ELF-1 (cell line): ENCODE data around the gene DHX8.

ENCODE experiments used
- DNase-seq: peaks from one replicate; pipeline ENCODE4 v3.0.0-alpha.2; 2016; ENCODE audit warnings: low read depth, low spot score

The DHX8 gene

GRCh38 chr17:43524945-43525575 lies 41.3 kb downstream of the DHX8 start:
- no peak for DNase-seq

GRCh38 chr17:43526886-43527648 lies 43.3 kb downstream of the DHX8 start:
- DNase-seq: no peak

- DNase-seq: peak; percentile 91
Observed at GRCh38 chr17:43528319-43528987, 44.7 kb downstream of the DHX8 start.

GRCh38 chr17:43528988-43529814 lies 45.4 kb downstream of the DHX8 start:
- DNase-seq: no peak

- DNase-seq: no peak
Observed at GRCh38 chr17:43529947-43530287, 46.1 kb downstream of the DHX8 start.

GRCh38 chr17:43530288-43531081 lies 46.7 kb downstream of the DHX8 start:
- peak; percentile 95 for DNase-seq

- DNase-seq: no peak
Observed at GRCh38 chr17:43531082-43531378, 47.3 kb downstream of the DHX8 start.

- no peak for DNase-seq
Observed at GRCh38 chr17:43531955-43532354, 48.2 kb downstream of the DHX8 start.

GRCh38 chr17:43532581-43532980 lies 48.8 kb downstream of the DHX8 start:
- no peak for DNase-seq

- no peak for DNase-seq
Observed at GRCh38 chr17:43533699-43534098, 49.9 kb downstream of the DHX8 start.

- no peak for DNase-seq
Observed at GRCh38 chr17:43534909-43535308, 51.1 kb downstream of the DHX8 start.

GRCh38 chr17:43536236-43536992 lies 52.6 kb downstream of the DHX8 start:
- peak; percentile 66 for DNase-seq

- peak; percentile 76 for DNase-seq
Observed at GRCh38 chr17:43540821-43541674, 57.3 kb downstream of the DHX8 start.

- DNase-seq: no peak
Observed at GRCh38 chr17:43542859-43543258, 59.1 kb downstream of the DHX8 start.

- DNase-seq: no peak
Observed at GRCh38 chr17:43543300-43543699, 59.5 kb downstream of the DHX8 start.

- peak; percentile 81 for DNase-seq
Observed at GRCh38 chr17:43543771-43544575, 60.2 kb downstream of the DHX8 start.

GRCh38 chr17:43545383-43545632 lies 61.5 kb downstream of the DHX8 start:
- DNase-seq: no peak

GRCh38 chr17:43546319-43547188 lies 62.8 kb downstream of the DHX8 start, which contains the start of gene ETV4:
Gene ETV4 (minus strand): TSS chr17:43546340. CDS start chr17:43545617, 723 bp downstream.
- DNase-seq: peak; percentile 94
